ENCODE measurements around the gene SFMBT2. TPM values are rescaled to one million over a fixed set of nuclear protein-coding genes. Genes with fewer than 3 reads are reported as not detected.
A peak's percentile ranks its signal among the peaks of the same experiment; 100 is the strongest.
"Not testable (repeated sequence)": the region's sequence is repeated elsewhere in the genome, so short reads cannot be mapped to it uniquely, and the experiment has no call there.

SFMBT2 gene
- total and polyA plus RNA-seq, 9 donors, result 6.1 to 9.8 (median 7.7) TPM

- H3K4me1 ChIP-seq (ENCODE audit: control insufficient read depth, insufficient read depth, low read length), result peaks cover 2% of the 10 kb centered on the region
- no peak for DNase-seq
- no peaks in the 10 kb centered on the region for H3K9me3 ChIP-seq (replicated peaks; ENCODE audit: control insufficient read depth, low read depth, low read length)
- H3K4me3 ChIP-seq (ENCODE audit: low read length), result no peak overlapping the region
- WGBS (ENCODE audit: insufficient coverage), result no CpG with 5 or more reads among the region's 5 CpGs
- peaks cover 5% of the 10 kb centered on the region for H3K36me3 ChIP-seq (ENCODE audit: control insufficient read depth, insufficient read depth, low read length)
- H3K27ac ChIP-seq (ENCODE audit: low read length), result no peak overlapping the region
- no peaks in the 10 kb centered on the region for H3K27me3 ChIP-seq (ENCODE audit: control insufficient read depth, insufficient read depth, low read length)
Measured at GRCh38 chr10:7239312-7239985, 171.4 kb downstream of the SFMBT2 start.

GRCh38 chr10:7235376-7235775 is 175.5 kb downstream of the SFMBT2 start:
- Histone ChIP-seq H3K4me1 (ENCODE audit: control insufficient read depth, insufficient read depth, low read length) (no peaks in the 10 kb centered on the region), H3K4me3 (ENCODE audit: low read length) (no peak overlapping the region), H3K27ac (ENCODE audit: low read length) (no peak overlapping the region), H3K9me3 (replicated peaks; ENCODE audit: control insufficient read depth, low read depth, low read length) (no peaks in the 10 kb centered on the region), H3K36me3 (ENCODE audit: control insufficient read depth, insufficient read depth, low read length) (no peaks in the 10 kb centered on the region), H3K27me3 (ENCODE audit: control insufficient read depth, insufficient read depth, low read length) (no peaks in the 10 kb centered on the region)
- DNase-seq, result no peak
- 100% methylated on average over 3 of the region's 3 CpGs for WGBS (ENCODE audit: insufficient coverage)

- no peak overlapping the region for H3K4me3 ChIP-seq (ENCODE audit: low read length)
- DNase-seq, result no peak
- H3K27me3 ChIP-seq (ENCODE audit: control insufficient read depth, insufficient read depth, low read length), result no peaks in the 10 kb centered on the region
- no peaks in the 10 kb centered on the region for H3K36me3 ChIP-seq (ENCODE audit: control insufficient read depth, insufficient read depth, low read length)
- WGBS (ENCODE audit: insufficient coverage), result no CpG with 5 or more reads among the region's 3 CpGs
- no peaks in the 10 kb centered on the region for H3K4me1 ChIP-seq (ENCODE audit: control insufficient read depth, insufficient read depth, low read length)
- no peaks in the 10 kb centered on the region for H3K9me3 ChIP-seq (replicated peaks; ENCODE audit: control insufficient read depth, low read depth, low read length)
- no peak overlapping the region for H3K27ac ChIP-seq (ENCODE audit: low read length)
Measured at GRCh38 chr10:7234109-7234508, 176.7 kb downstream of the SFMBT2 start.

DNA sequence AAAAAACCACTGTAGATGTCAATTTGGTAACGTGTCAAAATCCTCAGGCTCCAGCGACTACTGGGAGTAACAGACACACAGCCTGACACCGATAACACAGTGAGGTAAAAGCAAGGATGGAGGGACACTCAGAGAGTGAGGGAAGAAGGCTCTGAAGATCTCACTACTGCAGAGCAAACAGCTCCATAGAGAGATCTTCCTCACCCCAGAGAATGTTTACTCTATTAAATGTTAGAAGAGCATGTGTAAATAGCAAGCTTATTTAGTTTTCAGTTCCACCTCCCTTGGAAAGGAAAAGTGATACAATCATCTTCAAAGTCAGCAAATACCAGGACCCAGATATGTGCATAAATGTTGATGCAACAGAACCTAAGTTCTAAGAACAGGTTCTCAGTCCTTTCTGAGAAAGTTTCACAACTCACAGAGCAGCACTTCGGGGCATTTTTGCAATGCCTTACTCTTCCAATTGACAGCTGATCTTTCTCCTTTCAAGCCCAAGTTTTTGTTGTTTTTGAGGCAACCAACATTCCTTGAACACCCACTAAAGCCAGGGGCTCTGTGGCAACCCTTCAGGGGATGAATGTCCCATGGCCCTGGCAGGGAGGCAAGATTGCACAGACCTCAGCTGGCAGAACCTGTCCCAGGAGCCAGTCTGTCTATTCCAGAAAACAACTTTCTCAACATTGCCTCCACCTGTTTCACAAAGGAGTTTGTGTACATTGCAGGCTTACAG is 177.4 kb downstream of the SFMBT2 start:
- DNase-seq, result no peak
- Histone ChIP-seq H3K9me3 (replicated peaks; ENCODE audit: control insufficient read depth, low read depth, low read length) (no peaks in the 10 kb centered on the region), H3K27ac (ENCODE audit: low read length) (no peak overlapping the region), H3K27me3 (ENCODE audit: control insufficient read depth, insufficient read depth, low read length) (no peaks in the 10 kb centered on the region), H3K36me3 (ENCODE audit: control insufficient read depth, insufficient read depth, low read length) (no peaks in the 10 kb centered on the region), H3K4me3 (ENCODE audit: low read length) (no peak overlapping the region), H3K4me1 (ENCODE audit: control insufficient read depth, insufficient read depth, low read length) (no peaks in the 10 kb centered on the region)
- WGBS (ENCODE audit: insufficient coverage), result 56% methylated on average over 1 of the region's 4 CpGs

GRCh38 chr10:7231509-7232414 is 179.1 kb downstream of the SFMBT2 start:
- Histone ChIP-seq H3K9me3 (replicated peaks; ENCODE audit: control insufficient read depth, low read depth, low read length) (no peaks in the 10 kb centered on the region), H3K27me3 (ENCODE audit: control insufficient read depth, insufficient read depth, low read length) (no peaks in the 10 kb centered on the region), H3K4me1 (ENCODE audit: control insufficient read depth, insufficient read depth, low read length) (no peaks in the 10 kb centered on the region), H3K27ac (ENCODE audit: low read length) (no peak overlapping the region), H3K36me3 (ENCODE audit: control insufficient read depth, insufficient read depth, low read length) (peaks cover 8% of the 10 kb centered on the region), H3K4me3 (ENCODE audit: low read length) (no peak overlapping the region)
- no peak for DNase-seq
- 40% methylated on average over 1 of the region's 9 CpGs for WGBS (ENCODE audit: insufficient coverage)

- H3K4me3 ChIP-seq (ENCODE audit: low read length), result no peak overlapping the region
- 80% methylated on average over 2 of the region's 4 CpGs for WGBS (ENCODE audit: insufficient coverage)
- no peaks in the 10 kb centered on the region for H3K9me3 ChIP-seq (replicated peaks; ENCODE audit: control insufficient read depth, low read depth, low read length)
- no peak for DNase-seq
- no peaks in the 10 kb centered on the region for H3K27me3 ChIP-seq (ENCODE audit: control insufficient read depth, insufficient read depth, low read length)
- no peak overlapping the region for H3K27ac ChIP-seq (ENCODE audit: low read length)
- peaks cover 8% of the 10 kb centered on the region for H3K36me3 ChIP-seq (ENCODE audit: control insufficient read depth, insufficient read depth, low read length)
- H3K4me1 ChIP-seq (ENCODE audit: control insufficient read depth, insufficient read depth, low read length), result no peaks in the 10 kb centered on the region
Measured at GRCh38 chr10:7230951-7231350, 179.9 kb downstream of the SFMBT2 start.

DNA sequence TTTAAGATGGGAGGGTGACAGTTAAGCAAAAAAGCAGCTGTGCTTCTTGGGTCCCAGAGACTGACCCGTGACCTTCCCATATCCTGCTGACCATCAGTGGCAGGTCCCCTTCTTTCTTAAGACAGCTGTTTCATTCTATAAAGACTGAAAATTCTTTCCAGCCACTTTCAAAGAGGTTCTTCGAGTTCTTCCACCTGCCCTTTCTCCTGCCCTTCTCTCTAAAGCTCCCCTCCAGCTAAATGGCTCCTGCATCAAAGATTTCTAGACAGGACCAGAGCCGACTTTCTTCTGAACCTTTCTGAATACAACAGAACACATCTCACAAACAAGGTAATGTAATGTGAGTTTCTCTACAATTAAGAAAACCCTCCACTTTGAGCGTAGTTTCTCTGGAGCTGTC is 180.8 kb downstream of the SFMBT2 start:
- Histone ChIP-seq H3K4me3 (ENCODE audit: low read length) (no peak overlapping the region), H3K4me1 (ENCODE audit: control insufficient read depth, insufficient read depth, low read length) (no peaks in the 10 kb centered on the region), H3K36me3 (ENCODE audit: control insufficient read depth, insufficient read depth, low read length) (peaks cover 8% of the 10 kb centered on the region), H3K27me3 (ENCODE audit: control insufficient read depth, insufficient read depth, low read length) (no peaks in the 10 kb centered on the region), H3K9me3 (replicated peaks; ENCODE audit: control insufficient read depth, low read depth, low read length) (no peaks in the 10 kb centered on the region), H3K27ac (ENCODE audit: low read length) (no peak overlapping the region)
- no peak for DNase-seq
- 66% methylated on average over 2 of the region's 4 CpGs for WGBS (ENCODE audit: insufficient coverage)

DNA sequence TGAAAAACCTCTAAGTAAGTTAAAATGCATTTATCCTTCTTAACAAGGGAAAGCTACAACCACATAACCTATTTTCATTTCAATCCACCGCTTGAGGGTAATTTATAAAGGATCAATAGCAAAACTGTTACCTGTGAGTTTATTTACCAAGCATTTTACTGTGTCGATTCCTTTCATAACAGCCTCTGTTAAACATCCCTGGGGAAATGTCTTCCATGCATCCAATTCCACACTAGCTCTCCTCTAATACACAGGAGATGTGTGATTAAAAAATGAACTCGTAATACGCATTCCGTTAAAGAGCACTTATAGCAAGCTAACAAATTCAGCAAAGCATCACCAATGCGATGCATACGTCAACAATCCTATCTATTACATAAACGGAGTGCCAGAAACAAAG is 185.7 kb downstream of the SFMBT2 start:
- no peak for DNase-seq
- no CpG with 5 or more reads among the region's 8 CpGs for WGBS (ENCODE audit: insufficient coverage)
- H3K9me3 ChIP-seq (replicated peaks; ENCODE audit: control insufficient read depth, low read depth, low read length), result peaks cover 21% of the 10 kb centered on the region
- no peak overlapping the region for H3K4me3 ChIP-seq (ENCODE audit: low read length)
- no peaks in the 10 kb centered on the region for H3K4me1 ChIP-seq (ENCODE audit: control insufficient read depth, insufficient read depth, low read length)
- H3K27ac ChIP-seq (ENCODE audit: low read length), result no peak overlapping the region
- H3K27me3 ChIP-seq (ENCODE audit: control insufficient read depth, insufficient read depth, low read length), result no peaks in the 10 kb centered on the region
- H3K36me3 ChIP-seq (ENCODE audit: control insufficient read depth, insufficient read depth, low read length), result peaks cover 19% of the 10 kb centered on the region

- WGBS (ENCODE audit: insufficient coverage), result 77% methylated on average over 2 of the region's 3 CpGs
- Histone ChIP-seq H3K4me3 (ENCODE audit: low read length) (no peak overlapping the region), H3K9me3 (replicated peaks; ENCODE audit: control insufficient read depth, low read depth, low read length) (peaks cover 15% of the 10 kb centered on the region), H3K4me1 (ENCODE audit: control insufficient read depth, insufficient read depth, low read length) (no peaks in the 10 kb centered on the region), H3K36me3 (ENCODE audit: control insufficient read depth, insufficient read depth, low read length) (peaks cover 17% of the 10 kb centered on the region), H3K27ac (ENCODE audit: low read length) (no peak overlapping the region), H3K27me3 (ENCODE audit: control insufficient read depth, insufficient read depth, low read length) (no peaks in the 10 kb centered on the region)
- peak; percentile 43 for DNase-seq
Measured at GRCh38 chr10:7218968-7219367, 191.9 kb downstream of the SFMBT2 start.

GRCh38 chr10:7212696-7213095 is 198.1 kb downstream of the SFMBT2 start:
- DNase-seq; H3K4me1 ChIP-seq (ENCODE audit: control insufficient read depth, insufficient read depth, low read length); H3K27ac ChIP-seq (ENCODE audit: low read length); H3K9me3 ChIP-seq (replicated peaks; ENCODE audit: control insufficient read depth, low read depth, low read length); H3K27me3 ChIP-seq (ENCODE audit: control insufficient read depth, insufficient read depth, low read length); H3K4me3 ChIP-seq (ENCODE audit: low read length): not testable (repeated sequence)
- peaks cover 21% of the 10 kb centered on the region for H3K36me3 ChIP-seq (ENCODE audit: control insufficient read depth, insufficient read depth, low read length)
- WGBS (ENCODE audit: insufficient coverage), result no CpG with 5 or more reads among the region's 3 CpGs
